Neural cell (in vitro differentiated cells): Measurements from ENCODE around the gene SDK1. TPM values are rescaled to one million over a fixed set of nuclear protein-coding genes. Genes with fewer than 3 reads are reported as not detected.

Source experiments
- H2AFZ ChIP-seq: fragments of 200-600, 300-800 bp; sonication (generic), shearing (Covaris generic); 2 replicates; pipeline ENCODE4 v1.6.0; 2014; ENCODE audit warnings: low read depth, mild to moderate bottlenecking, antibody characterized with exemption, low read length, moderate library complexity
- H3F3A ChIP-seq: fragments of 200-600 bp; shearing (Covaris generic); 2 replicates; pipeline ENCODE4 v1.6.1; 2016; ENCODE audit warnings: mild to moderate bottlenecking, moderate library complexity, mixed read lengths, antibody characterized with exemption, low read length; ENCODE audit not compliant: insufficient read depth, poor library complexity, severe bottlenecking
- H3K27ac ChIP-seq: fragments of 200-600, 300-800 bp; sonication (generic), shearing (Covaris generic); 2 replicates; pipeline ENCODE4 v1.5.1; 2014; ENCODE audit warnings: mild to moderate bottlenecking, low read length, moderate library complexity
- H3K27me3 ChIP-seq: fragments of 300-800, 200-600 bp; sonication (generic), shearing (Covaris generic); 2 replicates; pipeline ENCODE4 v1.6.0; 2014; ENCODE audit warnings: mild to moderate bottlenecking, low read depth, low read length, moderate library complexity; ENCODE audit not compliant: insufficient read depth
- H3K36me3 ChIP-seq: fragments of 300-800, 200-600 bp; sonication (generic), shearing (Covaris generic); 2 replicates; pipeline ENCODE4 v1.5.1; 2014; ENCODE audit warnings: mild to moderate bottlenecking, antibody characterized with exemption, low read length, moderate library complexity; ENCODE audit not compliant: insufficient read depth
- H3K4me2 ChIP-seq: fragments of 300-800, 200-600 bp; sonication (generic), shearing (Covaris generic); 2 replicates; pipeline ENCODE4 v1.6.0; 2014; ENCODE audit warnings: mild to moderate bottlenecking, low read length
- H3K4me3 ChIP-seq: fragments of 300-800, 200-600 bp; sonication (generic), shearing (Covaris generic); 2 replicates; pipeline ENCODE4 v1.5.1; 2014; ENCODE audit warnings: mild to moderate bottlenecking, low read length, moderate library complexity
- H3K79me2 ChIP-seq: fragments of 200-600 bp; shearing (Covaris generic); replicated peaks from 2 replicates; pipeline ENCODE4 v1.6.0; 2014; ENCODE audit warnings: mild to moderate bottlenecking, low read length, moderate library complexity; ENCODE audit not compliant: insufficient read depth
- H3K9ac ChIP-seq: fragments of 300-800, 200-600 bp; sonication (generic), shearing (Covaris generic); 2 replicates; pipeline ENCODE4 v1.6.1; 2016; ENCODE audit warnings: mild to moderate bottlenecking, low read length, mixed read lengths
- H3K9me2 ChIP-seq: fragments of 200-600 bp; shearing (Covaris generic); 2 replicates; pipeline ENCODE4 v1.6.1; 2016; ENCODE audit warnings: mild to moderate bottlenecking, low read length, mixed read lengths; ENCODE audit not compliant: insufficient read depth
- H3K9me3 ChIP-seq: fragments of 200-600, 300-800 bp; sonication (generic), shearing (Covaris generic); 2 replicates; pipeline ENCODE4 v1.6.1; 2016; ENCODE audit warnings: mild to moderate bottlenecking, mixed run types, low read length, moderate library complexity, mixed read lengths
- H4K20me1 ChIP-seq: fragments of 200-600 bp; shearing (Covaris generic); 2 replicates; pipeline ENCODE4 v1.6.1; 2016; ENCODE audit warnings: mild to moderate bottlenecking, mixed run types; ENCODE audit not compliant: insufficient read depth
- CTCF ChIP-seq: fragments of 450-650 bp; IDR thresholded peaks from 2 replicates; pipeline ENCODE4 v1.5.1; 2014; ENCODE audit warnings: antibody characterized with exemption, mild to moderate bottlenecking, moderate library complexity; ENCODE audit not compliant: poor library complexity, severe bottlenecking
- EP300 ChIP-seq: fragments of 450-650 bp; conservative IDR thresholded peaks from 2 replicates; pipeline ENCODE4 v1.6.1; 2014; ENCODE audit warnings: antibody characterized with exemption, mild to moderate bottlenecking, moderate library complexity; ENCODE audit not compliant: poor library complexity, severe bottlenecking
- EZH2 ChIP-seq: fragments of 200-600, 300-800 bp; shearing (Covaris generic), sonication (generic); IDR thresholded peaks from 2 replicates; pipeline ENCODE4 v1.6.1; 2014; ENCODE audit warnings: antibody characterized with exemption, low read length, borderline replicate concordance, mild to moderate bottlenecking; ENCODE audit not compliant: insufficient read depth, poor library complexity, severe bottlenecking
- MXI1 ChIP-seq: fragments of 450-650 bp; conservative IDR thresholded peaks from 2 replicates; pipeline ENCODE4 v1.6.1; 2014; ENCODE audit warnings: antibody characterized with exemption, mild to moderate bottlenecking; ENCODE audit not compliant: poor library complexity, severe bottlenecking
- POLR2AphosphoS5 ChIP-seq: IDR thresholded peaks from 2 replicates; pipeline ENCODE4 v1.6.1; 2012
- RAD21 ChIP-seq: fragments of 450-650 bp; conservative IDR thresholded peaks from 2 replicates; pipeline ENCODE4 v1.6.1; 2014; ENCODE audit warnings: antibody characterized with exemption, mild to moderate bottlenecking, moderate library complexity
- SMC3 ChIP-seq: fragments of 450-650 bp; conservative IDR thresholded peaks from 2 replicates; pipeline ENCODE4 v1.6.1; 2014; ENCODE audit warnings: antibody characterized with exemption, mild to moderate bottlenecking, moderate library complexity; ENCODE audit not compliant: poor library complexity
- TAF1 ChIP-seq: IDR thresholded peaks from 2 replicates; pipeline ENCODE4 v1.6.1; 2012; ENCODE audit warnings: low read depth
- polyA plus RNA-seq: library from polyadenylated mRNA; depleted of rRNA; stranded (reverse); fragments of >200 nt; gene quantifications from 2 replicates; pipeline ENCODE4 v1.2.3, GENCODE V29; 2014
- TF ChIP-seq, protein P1 (sequence below): IDR thresholded peaks from 2 replicates; pipeline ENCODE4 v1.6.1; 2012; ENCODE audit warnings: borderline replicate concordance

The SDK1 gene
- polyA plus RNA-seq, 1 donor from 2014 or later: 2.7 TPM

- Histone ChIP-seq H3K9me2 (no peaks in the 10 kb centered on the region), H4K20me1 (no peaks in the 10 kb centered on the region), H3K36me3 (no peaks in the 10 kb centered on the region), H3K27ac (no peak overlapping the region), H3K9me3 (no peaks in the 10 kb centered on the region), H3K4me2 (no peak overlapping the region), H3K79me2 (no peaks in the 10 kb centered on the region), H3K4me3 (no peak overlapping the region), H3K27me3 (no peaks in the 10 kb centered on the region), H3K9ac (no peak overlapping the region), H2AFZ (no peak overlapping the region), H3F3A (no peaks in the 10 kb centered on the region)
- TF ChIP-seq EZH2: no peak
- no peak for TF ChIP-seq RAD21
- no peak for TF ChIP-seq POLR2AphosphoS5
- TF ChIP-seq MXI1: no peak
- no peak for TF ChIP-seq SMC3
- TF ChIP-seq EP300: no peak
- no peak for TF ChIP-seq CTCF
- TF ChIP-seq, protein P1, sequence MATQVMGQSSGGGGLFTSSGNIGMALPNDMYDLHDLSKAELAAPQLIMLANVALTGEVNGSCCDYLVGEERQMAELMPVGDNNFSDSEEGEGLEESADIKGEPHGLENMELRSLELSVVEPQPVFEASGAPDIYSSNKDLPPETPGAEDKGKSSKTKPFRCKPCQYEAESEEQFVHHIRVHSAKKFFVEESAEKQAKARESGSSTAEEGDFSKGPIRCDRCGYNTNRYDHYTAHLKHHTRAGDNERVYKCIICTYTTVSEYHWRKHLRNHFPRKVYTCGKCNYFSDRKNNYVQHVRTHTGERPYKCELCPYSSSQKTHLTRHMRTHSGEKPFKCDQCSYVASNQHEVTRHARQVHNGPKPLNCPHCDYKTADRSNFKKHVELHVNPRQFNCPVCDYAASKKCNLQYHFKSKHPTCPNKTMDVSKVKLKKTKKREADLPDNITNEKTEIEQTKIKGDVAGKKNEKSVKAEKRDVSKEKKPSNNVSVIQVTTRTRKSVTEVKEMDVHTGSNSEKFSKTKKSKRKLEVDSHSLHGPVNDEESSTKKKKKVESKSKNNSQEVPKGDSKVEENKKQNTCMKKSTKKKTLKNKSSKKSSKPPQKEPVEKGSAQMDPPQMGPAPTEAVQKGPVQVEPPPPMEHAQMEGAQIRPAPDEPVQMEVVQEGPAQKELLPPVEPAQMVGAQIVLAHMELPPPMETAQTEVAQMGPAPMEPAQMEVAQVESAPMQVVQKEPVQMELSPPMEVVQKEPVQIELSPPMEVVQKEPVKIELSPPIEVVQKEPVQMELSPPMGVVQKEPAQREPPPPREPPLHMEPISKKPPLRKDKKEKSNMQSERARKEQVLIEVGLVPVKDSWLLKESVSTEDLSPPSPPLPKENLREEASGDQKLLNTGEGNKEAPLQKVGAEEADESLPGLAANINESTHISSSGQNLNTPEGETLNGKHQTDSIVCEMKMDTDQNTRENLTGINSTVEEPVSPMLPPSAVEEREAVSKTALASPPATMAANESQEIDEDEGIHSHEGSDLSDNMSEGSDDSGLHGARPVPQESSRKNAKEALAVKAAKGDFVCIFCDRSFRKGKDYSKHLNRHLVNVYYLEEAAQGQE: no peak
- no peak for TF ChIP-seq TAF1
These were observed 11.5 kb downstream of the SDK1 start for GRCh38 chr7:3312583-3312982.

GRCh38 chr7:3318874-3319273 lies 17.8 kb downstream of the SDK1 start:
- TF ChIP-seq EP300: no peak
- TF ChIP-seq TAF1: no peak
- no peak for TF ChIP-seq EZH2
- TF ChIP-seq RAD21: no peak
- no peak for TF ChIP-seq POLR2AphosphoS5
- H3K36me3 ChIP-seq: no peaks in the 10 kb centered on the region
- H3K27ac ChIP-seq: no peak overlapping the region
- no peaks in the 10 kb centered on the region for H3K9me2 ChIP-seq
- H3K4me2 ChIP-seq: no peak overlapping the region
- no peaks in the 10 kb centered on the region for H4K20me1 ChIP-seq
- H3K9me3 ChIP-seq: no peaks in the 10 kb centered on the region
- no peaks in the 10 kb centered on the region for H3K27me3 ChIP-seq
- H3K9ac ChIP-seq: no peak overlapping the region
- H3K79me2 ChIP-seq: no peaks in the 10 kb centered on the region
- no peak overlapping the region for H2AFZ ChIP-seq
- no peak overlapping the region for H3K4me3 ChIP-seq
- H3F3A ChIP-seq: no peaks in the 10 kb centered on the region

GRCh38 chr7:3321206-3321605 lies 20.2 kb downstream of the SDK1 start:
- no peaks in the 10 kb centered on the region for H3K9me2 ChIP-seq
- H3K79me2 ChIP-seq: no peaks in the 10 kb centered on the region
- H3K9ac ChIP-seq: no peak overlapping the region
- H3K4me3 ChIP-seq: no peak overlapping the region
- no peaks in the 10 kb centered on the region for H3K27me3 ChIP-seq
- H4K20me1 ChIP-seq: no peaks in the 10 kb centered on the region
- TF ChIP-seq EP300 (no peak), POLR2AphosphoS5 (no peak), CTCF (no peak), TAF1 (no peak), RAD21 (no peak), SMC3 (no peak), EZH2 (no peak), MXI1 (no peak)
- TF ChIP-seq, protein P1: no peak
- no peak overlapping the region for H3K27ac ChIP-seq
- no peaks in the 10 kb centered on the region for H3K36me3 ChIP-seq
- no peaks in the 10 kb centered on the region for H3K9me3 ChIP-seq
- no peak overlapping the region for H2AFZ ChIP-seq
- no peaks in the 10 kb centered on the region for H3F3A ChIP-seq
- no peak overlapping the region for H3K4me2 ChIP-seq
